Smooth muscle cell (in vitro differentiated cells): ENCODE data around the gene CD70. TPM values are rescaled to one million over a fixed set of nuclear protein-coding genes. Genes with fewer than 3 reads are reported as not detected.
"Not testable (repeated sequence)": the region's sequence is repeated elsewhere in the genome, so short reads cannot be mapped to it uniquely, and the experiment has no call there.

Experiments
- DNase-seq: peaks from one replicate; lab custom pipeline; 2025; ENCODE audit not compliant: unreplicated experiment; lab: John Stamatoyannopoulos, UW
- H2AFZ ChIP-seq: fragments of 200-600 bp; sonication (generic); 2 replicates; pipeline ENCODE4 v1.6.0; 2016; ENCODE audit warnings: antibody characterized with exemption, low read depth, mild to moderate bottlenecking
- H3F3A ChIP-seq: fragments of 200-600 bp; sonication (generic); 2 replicates; pipeline ENCODE4 v1.6.0; 2017; ENCODE audit warnings: antibody characterized with exemption, low read depth
- H3K27ac ChIP-seq: fragments of 200-600 bp; sonication (generic); 2 replicates; pipeline ENCODE4 v1.5.1; 2016; ENCODE audit warnings: low read depth, mild to moderate bottlenecking
- H3K27me3 ChIP-seq: fragments of 200-600 bp; sonication (generic); 2 replicates; pipeline ENCODE4 v1.6.1; 2016; ENCODE audit warnings: low read depth, mild to moderate bottlenecking
- H3K36me3 ChIP-seq: fragments of 200-600 bp; sonication (generic); 2 replicates; pipeline ENCODE4 v1.5.1; 2016; ENCODE audit warnings: low read depth
- H3K4me1 ChIP-seq: fragments of 200-600 bp; sonication (generic); 2 replicates; pipeline ENCODE4 v1.5.1; 2016; ENCODE audit warnings: low read depth
- H3K4me2 ChIP-seq: fragments of 200-600 bp; sonication (generic); 2 replicates; pipeline ENCODE4 v1.6.0; 2016; ENCODE audit warnings: mild to moderate bottlenecking
- H3K4me3 ChIP-seq: fragments of 200-600 bp; sonication (generic); 2 replicates; pipeline ENCODE4 v1.5.1; 2016; ENCODE audit warnings: mild to moderate bottlenecking
- H3K79me2 ChIP-seq: fragments of 200-600 bp; sonication (generic); 2 replicates; pipeline ENCODE4 v1.6.0; 2016; ENCODE audit warnings: low read depth, mild to moderate bottlenecking
- H3K9ac ChIP-seq: fragments of 200-600 bp; sonication (generic); 2 replicates; pipeline ENCODE4 v1.6.0; 2016; ENCODE audit warnings: low read depth
- H3K9me3 ChIP-seq: fragments of 200-600 bp; sonication (generic); replicated peaks from 2 replicates; pipeline ENCODE4 v1.5.1; 2016; ENCODE audit warnings: low read depth
- H4K20me1 ChIP-seq: fragments of 200-600 bp; sonication (generic); 2 replicates; pipeline ENCODE4 v1.6.0; 2016; ENCODE audit warnings: low read depth
- CTCF ChIP-seq: fragments of 200-600 bp; sonication (generic); IDR thresholded peaks from 2 replicates; pipeline ENCODE4 v1.5.1; 2017; ENCODE audit warnings: borderline replicate concordance, mild to moderate bottlenecking, antibody characterized with exemption; ENCODE audit not compliant: insufficient read depth, poor library complexity, severe bottlenecking
- WGBS: methylation state at CpG from one replicate; pipeline ENCODE4 v1.1.7; 2016; ENCODE audit warnings: low lambda C conversion rate; 5-methylcytosine and 5-hydroxymethylcytosine counted together
- polyA plus RNA-seq: library from polyadenylated mRNA; unstranded; fragments of >200 nt; fragmentation: Nextera tagmentation; extraction: Ambion mirVana; gene quantifications from 2 replicates; pipeline ENCODE4 v1.2.1, GENCODE V29; 2016
- total RNA-seq: library from RNA; depleted of rRNA; stranded (reverse); fragments of >200 nt; gene quantifications from 2 replicates; pipeline ENCODE4 v1.2.3, GENCODE V29; 2014

Gene CD70
- total and polyA plus RNA-seq, 2 experiments from 2014 or later, result 0.54 TPM; not detected in 1

GRCh38 chr19:6551607-6552450 lies 39.1 kb downstream of the CD70 start:
- WGBS, result 47% methylated on average over 15 of the region's 28 CpGs
- Histone ChIP-seq H3F3A (no peaks in the 10 kb centered on the region), H3K4me3 (no peak overlapping the region), H4K20me1 (no peaks in the 10 kb centered on the region), H3K27ac (no peak overlapping the region), H2AFZ (no peak overlapping the region), H3K79me2 (no peaks in the 10 kb centered on the region), H3K27me3 (no peaks in the 10 kb centered on the region), H3K9ac (no peak overlapping the region), H3K9me3 (no peaks in the 10 kb centered on the region), H3K4me1 (peaks cover 9% of the 10 kb centered on the region), H3K36me3 (no peaks in the 10 kb centered on the region), H3K4me2 (peak overlapping the region; percentile 44)
- DNase-seq, result no peak
- peak; percentile 27 for TF ChIP-seq CTCF

GRCh38 chr19:6551091-6551490 lies 39.9 kb downstream of the CD70 start:
- 75% methylated on average over 3 of the region's 3 CpGs for WGBS
- Histone ChIP-seq H3K27ac (no peak overlapping the region), H3K27me3 (no peaks in the 10 kb centered on the region), H3F3A (no peaks in the 10 kb centered on the region), H3K36me3 (no peaks in the 10 kb centered on the region), H3K9ac (no peak overlapping the region), H3K4me2 (no peak overlapping the region), H2AFZ (no peak overlapping the region), H3K9me3 (no peaks in the 10 kb centered on the region), H3K4me3 (no peak overlapping the region), H4K20me1 (no peaks in the 10 kb centered on the region), H3K4me1 (peaks cover 4% of the 10 kb centered on the region), H3K79me2 (no peaks in the 10 kb centered on the region)
- DNase-seq, result no peak
- no peak for TF ChIP-seq CTCF

- H2AFZ ChIP-seq, H3K27ac ChIP-seq, DNase-seq, H3K27me3 ChIP-seq, H3K36me3 ChIP-seq, H3K4me2 ChIP-seq, H3K4me3 ChIP-seq, H3F3A ChIP-seq, H3K4me1 ChIP-seq, H3K79me2 ChIP-seq, H3K9ac ChIP-seq, H4K20me1 ChIP-seq, H3K9me3 ChIP-seq: not testable (repeated sequence)
- WGBS, result 85% methylated on average over 6 of the region's 6 CpGs
Measured at GRCh38 chr19:6550679-6551078, 40.3 kb downstream of the CD70 start.

- H3K27ac ChIP-seq, result no peak overlapping the region
- no peak for TF ChIP-seq CTCF
- no peak overlapping the region for H3K4me3 ChIP-seq
- H3K9me3 ChIP-seq, result no peaks in the 10 kb centered on the region
- no peaks in the 10 kb centered on the region for H3K79me2 ChIP-seq
- H3K27me3 ChIP-seq, result no peaks in the 10 kb centered on the region
- H3K4me1 ChIP-seq, result no peaks in the 10 kb centered on the region
- no peak overlapping the region for H3K4me2 ChIP-seq
- no peaks in the 10 kb centered on the region for H3K36me3 ChIP-seq
- H2AFZ ChIP-seq, result no peak overlapping the region
- no peaks in the 10 kb centered on the region for H3F3A ChIP-seq
- 87% methylated on average over 11 of the region's 11 CpGs for WGBS
- no peak overlapping the region for H3K9ac ChIP-seq
- DNase-seq, result no peak
- no peaks in the 10 kb centered on the region for H4K20me1 ChIP-seq
Measured at GRCh38 chr19:6543866-6544347, 47.0 kb downstream of the CD70 start.
